ENCODE measurements around the gene UBQLN1. TPM values are rescaled to one million over a fixed set of nuclear protein-coding genes. Genes with fewer than 3 reads are reported as not detected.
A peak's percentile ranks its signal among the peaks of the same experiment; 100 is the strongest.

The UBQLN1 gene
- polyA plus RNA-seq, 1 of the 3 experiments (the other 2 are of a cell fraction): 60.3 TPM

- no peaks in the 10 kb centered on the region; the same call in 1 of the 2 replicates for H3K9me3 ChIP-seq
- H3K4me1 ChIP-seq (ENCODE audit: control insufficient read depth in 1 of 2, insufficient read depth in 2 of 2, low read depth in 1 of 2, low read length in 1 of 2): peaks cover 0 to 7% of the 10 kb centered on the region in 2 experiments; a peak in 2 of 4 replicates
- 97% methylated on average over 1 of the region's 1 CpG for WGBS (ENCODE audit: low lambda C conversion rate)
- ChIA-PET CTCF (interaction anchor here (1.1 kb wide), 1 partner anchor 10 kb away, joined by 4 read pairs; no protein-coding TSS in a partner anchor), POLR2A (no interaction called here)
- H3K27me3 ChIP-seq (ENCODE audit: insufficient read depth): no peaks in the 10 kb centered on the region
- no peak overlapping the region for H3K4me3 ChIP-seq (ENCODE audit: low read depth in 2 of 2, low read length in 1 of 2)
- peaks cover 3% of the 10 kb centered on the region for H3F3A ChIP-seq (replicated peaks; ENCODE audit: insufficient read depth)
- peaks cover 99% of the 10 kb centered on the region for H4K20me1 ChIP-seq (ENCODE audit: insufficient read depth)
- H3K4me2 ChIP-seq: no peak overlapping the region
- H3K79me2 ChIP-seq (ENCODE audit: insufficient read depth): peaks cover 100% of the 10 kb centered on the region
- DNase-seq: no peak
- H3K9ac ChIP-seq: no peak overlapping the region
- no peak overlapping the region for H2AFZ ChIP-seq (ENCODE audit: low read depth)
- TF ChIP-seq SIN3A (IDR thresholded peaks at IDR 0.05; ENCODE audit: borderline replicate concordance, low read depth, low read length) (no peak), TEAD4 (IDR thresholded peaks at IDR 0.05; ENCODE audit: borderline replicate concordance, insufficient read depth) (no peak), RAD21 (IDR thresholded peaks at IDR 0.05; ENCODE audit: low read length) (no peak), SMC3 (IDR thresholded peaks at IDR 0.05; ENCODE audit: low read depth, low read length) (no peak), TCF12 (IDR thresholded peaks at IDR 0.05) (no peak), RFX5 (IDR thresholded peaks at IDR 0.05; ENCODE audit: low read length) (no peak), NFIC (IDR thresholded peaks at IDR 0.05; ENCODE audit: borderline replicate concordance) (no peak), MAX (IDR thresholded peaks at IDR 0.05; ENCODE audit: low read depth) (no peak), PBX3 (IDR thresholded peaks at IDR 0.05) (no peak), GABPA (IDR thresholded peaks at IDR 0.05; ENCODE audit: low read depth) (no peak), NRF1 (IDR thresholded peaks at IDR 0.05; ENCODE audit: low read depth, low read length) (no peak), GATA2 (CRISPR knock-in tag; IDR thresholded peaks at IDR 0.05) (no peak), JUND (IDR thresholded peaks at IDR 0.05) (no peak), MEF2A (IDR thresholded peaks at IDR 0.05; ENCODE audit: borderline replicate concordance, low read depth) (no peak), YY1 (IDR thresholded peaks at IDR 0.05; ENCODE audit: low read depth) (no peak)
- no peaks in the 10 kb centered on the region for H3K9me2 ChIP-seq
- peaks cover 2 to 18% of the 10 kb centered on the region in 2 experiments for H3K36me3 ChIP-seq (replicated peaks in 1 of 2; ENCODE audit: control insufficient read depth in 1 of 2, insufficient read depth in 2 of 2, low read length in 1 of 2)
- H3K27ac ChIP-seq (ENCODE audit: low read depth in 2 of 2, low read length in 1 of 2): no peak overlapping the region
Measured at GRCh38 chr9:83701286-83701685, 6.5 kb downstream of the UBQLN1 start.

GRCh38 chr9:83699615-83700014, 8.1 kb downstream of the UBQLN1 start:
- H3K36me3 ChIP-seq (replicated peaks in 1 of 2; ENCODE audit: control insufficient read depth in 1 of 2, insufficient read depth in 2 of 2, low read length in 1 of 2): peaks cover 2 to 21% of the 10 kb centered on the region in 2 experiments
- no peak overlapping the region for H3K4me2 ChIP-seq
- no peak overlapping the region for H3K9ac ChIP-seq
- peaks cover 100% of the 10 kb centered on the region for H3K79me2 ChIP-seq (ENCODE audit: insufficient read depth)
- no peaks in the 10 kb centered on the region for H3K9me2 ChIP-seq
- H3F3A ChIP-seq (replicated peaks; ENCODE audit: insufficient read depth): peaks cover 3% of the 10 kb centered on the region
- 96% methylated on average over 3 of the region's 3 CpGs for WGBS (ENCODE audit: low lambda C conversion rate)
- H3K4me3 ChIP-seq (ENCODE audit: low read depth in 2 of 2, low read length in 1 of 2): no peak overlapping the region
- TF ChIP-seq NFIC (IDR thresholded peaks at IDR 0.05; ENCODE audit: borderline replicate concordance): no peak
- no peak for TF ChIP-seq RAD21 (IDR thresholded peaks at IDR 0.05; ENCODE audit: low read length)
- no peak for TF ChIP-seq POLR2AphosphoS5 (IDR thresholded peaks at IDR 0.05; ENCODE audit: low read depth, low read length)
- TF ChIP-seq IRF3 (IDR thresholded peaks at IDR 0.05; ENCODE audit: low read depth, low read length): no peak
- no peak for TF ChIP-seq RCOR1 (IDR thresholded peaks at IDR 0.05; ENCODE audit: low read length)
- TF ChIP-seq EP300 (IDR thresholded peaks at IDR 0.05; ENCODE audit: borderline replicate concordance in 1 of 2, low read depth in 1 of 2, low read length in 1 of 2): no peak
- TF ChIP-seq ZBTB33 (IDR thresholded peaks at IDR 0.05; ENCODE audit: borderline replicate concordance, low read depth): no peak
- TF ChIP-seq TCF12 (IDR thresholded peaks at IDR 0.05): no peak
- TF ChIP-seq MAX (IDR thresholded peaks at IDR 0.05; ENCODE audit: low read depth): no peak
- no peaks in the 10 kb centered on the region for H3K9me3 ChIP-seq
- H3K27me3 ChIP-seq (ENCODE audit: insufficient read depth): no peaks in the 10 kb centered on the region
- H4K20me1 ChIP-seq (ENCODE audit: insufficient read depth): peaks cover 99% of the 10 kb centered on the region
- no peak overlapping the region for H2AFZ ChIP-seq (ENCODE audit: low read depth)
- H3K4me1 ChIP-seq (ENCODE audit: control insufficient read depth in 1 of 2, insufficient read depth in 2 of 2, low read depth in 1 of 2, low read length in 1 of 2): peaks cover 0 to 7% of the 10 kb centered on the region in 2 experiments; a peak in 2 of 4 replicates
- ChIA-PET POLR2A (no interaction called here), CTCF (interaction anchor here (1.1 kb wide), 1 partner anchor 365 kb away, joined by 3 read pairs; no protein-coding TSS in a partner anchor)
- no peak for DNase-seq
- H3K27ac ChIP-seq (ENCODE audit: low read depth in 2 of 2, low read length in 1 of 2): 0 out of 4 replicates have a peak overlapping the region, but pooled peaks of 1 of the 2 experiments have one; percentile 1
